GM19463 (cell line): ENCODE data around the gene CYP2R1.

ENCODE experiments used
- ATAC-seq: cut with Tn5 transposase; IDR thresholded peaks from one replicate; pipeline ENCODE4 v1.9.1; 2021; ENCODE audit warnings: mild to moderate bottlenecking, moderate library complexity; ENCODE audit not compliant: unreplicated experiment

CYP2R1 gene

GRCh38 chr11:14835496-14836492, 56.2 kb downstream of the CYP2R1 start:
- ATAC-seq: no peak
